GM12878 (cell line): ENCODE data around the gene SLC12A4. TPM values are rescaled to one million over a fixed set of nuclear protein-coding genes. Genes with fewer than 3 reads are reported as not detected.

ENCODE experiments used
- ATAC-seq: fragments of 200-7000 bp; cut with Tn5 transposase; 3 replicates; pipeline ENCODE4 v1.9.1; 2020; ENCODE audit warnings: mild to moderate bottlenecking, moderate library complexity
- BruUV-seq: library from RNA; stranded (reverse); fragments of 400-500 nt; replicated peaks from 2 replicates; lab custom pipeline; 2021; lab: Mats Ljungman, UMichigan
- CTCF ChIA-PET: fragments of 300-600 bp; sonication (Branson Sonifier 250); formaldehyde crosslinking; extraction: SDS; loops from one replicate; lab custom pipeline; 2021; ENCODE audit warnings: inconsistent platforms; lab: Yijun Ruan, JAX
- POLR2A ChIA-PET: fragments of 350-600 bp; formaldehyde crosslinking; extraction: SDS; loops from one replicate; lab custom pipeline; 2021; ENCODE audit warnings: inconsistent platforms; lab: Charles Lee
- RAD21 ChIA-PET: fragments of 300-600 bp; sonication (Branson Sonifier 250); formaldehyde crosslinking; loops from one replicate; lab custom pipeline; 2023; ENCODE audit warnings: antibody characterized with exemption; ENCODE audit not compliant: unreplicated experiment; lab: Charles Lee
- SMC1A ChIA-PET: fragments of 300-600 bp; sonication (Branson Sonifier 250); formaldehyde crosslinking; loops from one replicate; lab custom pipeline; 2023; ENCODE audit not compliant: unreplicated experiment, uncharacterized antibody; lab: Charles Lee
- DNase-seq: peaks from one replicate; pipeline ENCODE4 v3.0.0-alpha.2; 2011; ENCODE audit warnings: low read depth, low spot score
- FAIRE-seq: peaks from 3 replicates; lab custom pipeline; 2011; peaks lifted over from hg19 to GRCh38; lab: Jason Lieb, UNC
- H2AFZ ChIP-seq: 2 replicates; pipeline ENCODE4 v1.6.0; 2011; ENCODE audit warnings: low read depth, low read length, control low read depth; ENCODE audit not compliant: control insufficient read depth
- H3K27ac ChIP-seq: 2 replicates; pipeline ENCODE4 v1.5.1; 2011; ENCODE audit warnings: control low read depth; ENCODE audit not compliant: control insufficient read depth, insufficient read depth
- H3K27me3 ChIP-seq, 2 experiments: replicated peaks in 1 of 2; 2 replicates each; pipeline versions ENCODE4 v1.6.0 to v1.6.1; 2011; ENCODE audit warnings: low read length in 1 of 2; ENCODE audit not compliant: control insufficient read depth in 2 of 2, insufficient read depth in 2 of 2
- H3K36me3 ChIP-seq, 2 experiments: 2 replicates each; pipeline ENCODE4 v1.5.1; 2011; ENCODE audit warnings: low read length in 1 of 2; ENCODE audit not compliant: control insufficient read depth in 2 of 2, insufficient read depth in 2 of 2
- H3K4me1 ChIP-seq: 2 replicates; pipeline ENCODE4 v1.6.1; 2011; ENCODE audit warnings: mild to moderate bottlenecking, low read length, moderate library complexity, mixed read lengths; ENCODE audit not compliant: control insufficient read depth, insufficient read depth
- H3K4me2 ChIP-seq: 2 replicates; pipeline ENCODE4 v1.6.0; 2011; ENCODE audit warnings: control low read depth; ENCODE audit not compliant: control insufficient read depth, insufficient read depth
- H3K4me3 ChIP-seq: fragments of 200-600 bp; sonication (generic); 2 replicates; pipeline ENCODE4 v1.5.1; 2016
- H3K79me2 ChIP-seq: 2 replicates; pipeline ENCODE4 v1.6.0; 2011; ENCODE audit warnings: low read length; ENCODE audit not compliant: control insufficient read depth, insufficient read depth
- H3K9ac ChIP-seq: 2 replicates; pipeline ENCODE4 v1.8.0; 2011; ENCODE audit warnings: low read length, control low read depth, mixed read lengths; ENCODE audit not compliant: control insufficient read depth, insufficient read depth
- H3K9me3 ChIP-seq: replicated peaks from 3 replicates; pipeline ENCODE4 v1.5.1; 2011; ENCODE audit warnings: mild to moderate bottlenecking, low read length; ENCODE audit not compliant: control insufficient read depth, insufficient read depth
- H4K20me1 ChIP-seq: 2 replicates; pipeline ENCODE4 v1.6.0; 2011; ENCODE audit not compliant: control insufficient read depth, insufficient read depth
- BRCA1 ChIP-seq: IDR thresholded peaks from 2 replicates; pipeline ENCODE4 v1.6.1; 2011; ENCODE audit warnings: low read depth, low read length, improper control_type of control experiment
- CHD2 ChIP-seq: IDR thresholded peaks from 2 replicates; pipeline ENCODE4 v1.6.1; 2011; ENCODE audit warnings: low read depth, low read length, improper control_type of control experiment, borderline replicate concordance
- FOXK2 ChIP-seq: fragments of 450-650 bp; IDR thresholded peaks from 2 replicates; pipeline ENCODE4 v1.6.1; 2017; ENCODE audit warnings: mild to moderate bottlenecking, moderate library complexity
- LARP7 ChIP-seq: fragments of 450-650 bp; IDR thresholded peaks from 2 replicates; pipeline ENCODE4 v1.6.1; 2017; ENCODE audit warnings: mild to moderate bottlenecking
- MTA2 ChIP-seq: fragments of 450-650 bp; IDR thresholded peaks from 2 replicates; pipeline ENCODE4 v1.6.1; 2016; ENCODE audit warnings: low read depth, mild to moderate bottlenecking, moderate library complexity
- PAX8 ChIP-seq: fragments of 450-650 bp; IDR thresholded peaks from 2 replicates; pipeline ENCODE4 v1.6.1; 2017; ENCODE audit warnings: mild to moderate bottlenecking, moderate library complexity
- ZZZ3 ChIP-seq: IDR thresholded peaks from 2 replicates; pipeline ENCODE4 v1.6.1; 2011; ENCODE audit warnings: low read depth; ENCODE audit not compliant: control insufficient read depth, insufficient read length
- WGBS: methylation state at CpG from one replicate; pipeline ENCODE4 v1.1.6; 2016; ENCODE audit warnings: low lambda C conversion rate; ENCODE audit not compliant: insufficient replicate concordance, insufficient coverage; ENCODE audit errors: missing lambda C conversion rate; 5-methylcytosine and 5-hydroxymethylcytosine counted together
- in situ Hi-C: fragments of 300-500 bp; cut with MboI; formaldehyde crosslinking; loops from 9 replicates; pipeline ENCODE4 v1.14.3; 2018; ENCODE audit warnings: mixed read lengths
- intact Hi-C: fragments of 100-400 bp; cut with micrococcal nuclease; formaldehyde crosslinking; loops from one replicate; pipeline ENCODE4 v1.14.2; 2022; ENCODE audit not compliant: unreplicated experiment
- polyA plus RNA-seq, 11 experiments: library from polyadenylated mRNA; depleted of rRNA in 4 of 11; unstranded in 6 of 11; stranded (reverse) in 5 of 11; fragments of >200 nt; fragmentation: Nextera tagmentation in 4 of 11; fragmentation: Illumina TruSeq in 1 of 11; extraction: Ambion mirVana in 4 of 11; extraction: Trizol in 1 of 11; gene quantifications; 1 replicate in 1 of 11; 2 replicates in 10 of 11; pipeline versions ENCODE4 v1.2.1 to v1.2.3, GENCODE V29; 2011 to 2016; ENCODE audit warnings: inconsistent platforms in 2 of 11, missing spikeins in 2 of 11, low read depth in 1 of 11
- total RNA-seq, 4 experiments: library from RNA; depleted of rRNA in 3 of 4; stranded (reverse); fragments of >200 nt in 3 of 4; fragmentation: Illumina TruSeq in 1 of 4; extraction: Trizol in 1 of 4; gene quantifications; 2 replicates each; pipeline versions ENCODE4 v1.2.1 to v1.2.3, GENCODE V29; 2013 to 2021
- TF ChIP-seq, protein P1 (sequence below): fragments of 450-650 bp; IDR thresholded peaks from 2 replicates; pipeline ENCODE4 v1.6.1; 2017; ENCODE audit warnings: antibody characterized with exemption, mild to moderate bottlenecking, moderate library complexity
- TF ChIP-seq, protein P2 (sequence below): IDR thresholded peaks from 2 replicates; pipeline ENCODE4 v1.6.1; 2012; ENCODE audit warnings: improper control_type of control experiment, low read depth, low read length; ENCODE audit not compliant: insufficient replicate concordance

Gene SLC12A4
- total and polyA plus RNA-seq, 10 of the 15 experiments (the other 5 are each of a cell fraction or from before 2014, with no cell fraction given): 0.95 to 39.9 (median 14.2) TPM

DNA sequence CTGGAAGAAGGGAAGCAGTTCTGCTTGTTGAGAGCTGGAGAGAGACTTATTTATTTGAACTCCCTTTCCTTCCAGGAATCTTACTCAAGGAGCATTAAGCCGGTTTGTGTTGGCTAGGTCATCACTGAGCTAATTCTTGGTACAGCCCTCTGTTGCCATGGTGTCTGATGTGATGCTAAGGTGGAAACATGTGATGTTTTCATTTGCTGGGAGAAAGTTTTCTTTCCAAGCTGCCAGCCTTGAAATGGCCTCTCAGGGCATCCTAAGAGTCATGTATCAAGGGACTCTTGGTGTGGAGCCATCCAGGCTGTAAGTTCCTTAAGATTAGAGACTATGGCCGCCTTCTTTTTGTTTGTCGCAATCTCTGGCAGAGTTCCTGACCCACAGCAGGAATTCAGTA, 71.2 kb downstream of the SLC12A4 start (continued):
- TF ChIP-seq, protein P1, sequence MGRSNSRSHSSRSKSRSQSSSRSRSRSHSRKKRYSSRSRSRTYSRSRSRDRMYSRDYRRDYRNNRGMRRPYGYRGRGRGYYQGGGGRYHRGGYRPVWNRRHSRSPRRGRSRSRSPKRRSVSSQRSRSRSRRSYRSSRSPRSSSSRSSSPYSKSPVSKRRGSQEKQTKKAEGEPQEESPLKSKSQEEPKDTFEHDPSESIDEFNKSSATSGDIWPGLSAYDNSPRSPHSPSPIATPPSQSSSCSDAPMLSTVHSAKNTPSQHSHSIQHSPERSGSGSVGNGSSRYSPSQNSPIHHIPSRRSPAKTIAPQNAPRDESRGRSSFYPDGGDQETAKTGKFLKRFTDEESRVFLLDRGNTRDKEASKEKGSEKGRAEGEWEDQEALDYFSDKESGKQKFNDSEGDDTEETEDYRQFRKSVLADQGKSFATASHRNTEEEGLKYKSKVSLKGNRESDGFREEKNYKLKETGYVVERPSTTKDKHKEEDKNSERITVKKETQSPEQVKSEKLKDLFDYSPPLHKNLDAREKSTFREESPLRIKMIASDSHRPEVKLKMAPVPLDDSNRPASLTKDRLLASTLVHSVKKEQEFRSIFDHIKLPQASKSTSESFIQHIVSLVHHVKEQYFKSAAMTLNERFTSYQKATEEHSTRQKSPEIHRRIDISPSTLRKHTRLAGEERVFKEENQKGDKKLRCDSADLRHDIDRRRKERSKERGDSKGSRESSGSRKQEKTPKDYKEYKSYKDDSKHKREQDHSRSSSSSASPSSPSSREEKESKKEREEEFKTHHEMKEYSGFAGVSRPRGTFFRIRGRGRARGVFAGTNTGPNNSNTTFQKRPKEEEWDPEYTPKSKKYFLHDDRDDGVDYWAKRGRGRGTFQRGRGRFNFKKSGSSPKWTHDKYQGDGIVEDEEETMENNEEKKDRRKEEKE: no peak
- TF ChIP-seq MTA2 (no peak), ZZZ3 (no peak)

GRCh38 chr16:67893743-67894399, 74.6 kb downstream of the SLC12A4 start:
- Histone ChIP-seq H3K79me2 (peaks cover 24% of the 10 kb centered on the region), H3K27ac (peak overlapping the region; percentile 79), H3K9ac (peak overlapping the region; percentile 86), H4K20me1 (no peaks in the 10 kb centered on the region), H3K4me2 (peak overlapping the region; percentile 79), H3K4me3 (peak overlapping the region; percentile 83), H3K4me1 (peaks cover 7% of the 10 kb centered on the region), H3K36me3 (no peaks in the 10 kb centered on the region; a peak in 1 of 4 replicates), H2AFZ (peak overlapping the region; percentile 87), H3K27me3 (no peaks in the 10 kb centered on the region), H3K9me3 (no peaks in the 10 kb centered on the region)
- ChIA-PET SMC1A (interaction anchor here (1.1 to 3.0 kb wide), 3 partner anchors 10 to 48 kb away, joined by 4 to 14 read pairs (median 4); partner anchors contain the start of gene NUTF2), POLR2A (interaction anchor here (0.5 to 1.1 kb wide), 2 partner anchors 48 to 856 kb away, joined by 3 to 4 read pairs; partner anchors contain the start of gene NUTF2), RAD21 (interaction anchor here (1.5 kb wide), 1 partner anchor 20 kb away, joined by 3 read pairs; no protein-coding TSS in a partner anchor), CTCF (interaction anchor here (1.2 to 3.4 kb wide), 2 partner anchors 10 to 43 kb away, joined by 3 to 27 read pairs; partner anchors contain the start of genes NRN1L and PSMB10)
- BruUV-seq: no TSS peak
- 24% methylated on average over 14 of the region's 14 CpGs for WGBS
- intact Hi-C loops (loop anchor here (5.0 kb wide), 1 partner anchor 33 kb away; no protein-coding TSS in a partner anchor), in situ Hi-C loops (no loop called here)
- TF ChIP-seq PAX8: no peak
- no peak for TF ChIP-seq FOXK2
- no peak for TF ChIP-seq LARP7
- TF ChIP-seq, protein P2, sequence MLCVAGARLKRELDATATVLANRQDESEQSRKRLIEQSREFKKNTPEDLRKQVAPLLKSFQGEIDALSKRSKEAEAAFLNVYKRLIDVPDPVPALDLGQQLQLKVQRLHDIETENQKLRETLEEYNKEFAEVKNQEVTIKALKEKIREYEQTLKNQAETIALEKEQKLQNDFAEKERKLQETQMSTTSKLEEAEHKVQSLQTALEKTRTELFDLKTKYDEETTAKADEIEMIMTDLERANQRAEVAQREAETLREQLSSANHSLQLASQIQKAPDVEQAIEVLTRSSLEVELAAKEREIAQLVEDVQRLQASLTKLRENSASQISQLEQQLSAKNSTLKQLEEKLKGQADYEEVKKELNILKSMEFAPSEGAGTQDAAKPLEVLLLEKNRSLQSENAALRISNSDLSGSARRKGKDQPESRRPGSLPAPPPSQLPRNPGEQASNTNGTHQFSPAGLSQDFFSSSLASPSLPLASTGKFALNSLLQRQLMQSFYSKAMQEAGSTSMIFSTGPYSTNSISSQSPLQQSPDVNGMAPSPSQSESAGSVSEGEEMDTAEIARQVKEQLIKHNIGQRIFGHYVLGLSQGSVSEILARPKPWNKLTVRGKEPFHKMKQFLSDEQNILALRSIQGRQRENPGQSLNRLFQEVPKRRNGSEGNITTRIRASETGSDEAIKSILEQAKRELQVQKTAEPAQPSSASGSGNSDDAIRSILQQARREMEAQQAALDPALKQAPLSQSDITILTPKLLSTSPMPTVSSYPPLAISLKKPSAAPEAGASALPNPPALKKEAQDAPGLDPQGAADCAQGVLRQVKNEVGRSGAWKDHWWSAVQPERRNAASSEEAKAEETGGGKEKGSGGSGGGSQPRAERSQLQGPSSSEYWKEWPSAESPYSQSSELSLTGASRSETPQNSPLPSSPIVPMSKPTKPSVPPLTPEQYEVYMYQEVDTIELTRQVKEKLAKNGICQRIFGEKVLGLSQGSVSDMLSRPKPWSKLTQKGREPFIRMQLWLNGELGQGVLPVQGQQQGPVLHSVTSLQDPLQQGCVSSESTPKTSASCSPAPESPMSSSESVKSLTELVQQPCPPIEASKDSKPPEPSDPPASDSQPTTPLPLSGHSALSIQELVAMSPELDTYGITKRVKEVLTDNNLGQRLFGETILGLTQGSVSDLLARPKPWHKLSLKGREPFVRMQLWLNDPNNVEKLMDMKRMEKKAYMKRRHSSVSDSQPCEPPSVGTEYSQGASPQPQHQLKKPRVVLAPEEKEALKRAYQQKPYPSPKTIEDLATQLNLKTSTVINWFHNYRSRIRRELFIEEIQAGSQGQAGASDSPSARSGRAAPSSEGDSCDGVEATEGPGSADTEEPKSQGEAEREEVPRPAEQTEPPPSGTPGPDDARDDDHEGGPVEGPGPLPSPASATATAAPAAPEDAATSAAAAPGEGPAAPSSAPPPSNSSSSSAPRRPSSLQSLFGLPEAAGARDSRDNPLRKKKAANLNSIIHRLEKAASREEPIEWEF: no peak
- TF ChIP-seq BRCA1: no peak
- no peak for TF ChIP-seq CHD2
- FAIRE-seq (no peak), DNase-seq (no peak), ATAC-seq (no peak)
